Measurements from ENCODE around the gene TSEN34.

The TSEN34 gene

DNA sequence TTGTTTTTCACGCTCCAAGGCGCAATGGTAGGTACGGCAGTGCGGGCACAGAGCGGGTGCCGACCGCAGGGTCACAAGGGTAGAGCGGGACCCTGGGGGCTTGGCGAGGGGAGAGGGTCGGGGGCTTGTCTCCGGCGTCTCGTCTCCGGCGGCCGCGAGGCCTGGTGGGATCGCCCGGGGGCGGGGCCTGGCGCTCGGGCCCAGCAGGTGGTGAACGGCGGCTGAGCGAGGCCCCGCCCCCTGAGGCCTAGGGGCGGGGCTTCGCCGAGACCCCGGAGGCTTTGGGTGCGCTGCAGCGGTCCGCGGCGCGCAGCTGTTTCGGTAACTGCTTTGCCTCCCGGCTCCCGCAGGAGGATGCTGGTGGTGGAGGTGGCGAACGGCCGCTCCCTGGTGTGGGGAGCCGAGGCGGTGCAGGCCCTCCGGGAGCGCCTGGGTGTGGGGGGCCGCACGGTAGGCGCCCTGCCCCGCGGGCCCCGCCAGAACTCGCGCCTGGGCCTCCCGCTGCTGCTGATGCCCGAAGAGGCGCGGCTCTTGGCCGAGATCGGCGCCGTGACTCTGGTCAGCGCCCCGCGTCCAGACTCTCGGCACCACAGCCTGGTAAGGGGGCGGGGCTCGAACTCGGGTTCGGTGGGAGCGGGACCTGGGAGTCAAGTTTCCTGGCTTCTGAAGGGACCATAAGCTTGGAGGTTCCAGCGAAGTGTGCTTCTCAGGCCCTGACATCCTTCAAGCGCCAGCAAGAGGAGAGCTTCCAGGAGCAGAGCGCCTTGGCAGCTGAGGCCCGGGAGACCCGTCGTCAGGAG, at the start of gene TSEN34:
TSS of gene TSEN34 (plus strand) at position 298 of the 800 bp plus-strand sequence. CDS start at position 355, 57 bp downstream.
- DNase-seq (ENCODE audit: extremely low read depth, low read depth): no peak

GRCh38 chr19:54141356-54141755, 49.8 kb upstream of the TSEN34 start:
- peak overlapping the region; percentile 14; the same call in 1 of the 2 replicates for H3K4me3 ChIP-seq (replicated peaks; ENCODE audit: low read depth, low read length)
- no peak for TF ChIP-seq CTCF (IDR thresholded peaks at IDR 0.05; ENCODE audit: low read depth, low read length, missing control alignments)
- peak; percentile 56 for DNase-seq (ENCODE audit: extremely low read depth, low read depth)

More for the DNA sequence above, at the start of gene TSEN34:
- no peak for TF ChIP-seq CTCF (IDR thresholded peaks at IDR 0.05; ENCODE audit: low read depth, low read length, missing control alignments)
- H3K4me3 ChIP-seq (replicated peaks; ENCODE audit: low read depth, low read length): peak within 1 kb of the TSS; percentile 76

- no peak overlapping the region for H3K4me3 ChIP-seq (replicated peaks; ENCODE audit: low read depth, low read length)
- no peak for TF ChIP-seq CTCF (IDR thresholded peaks at IDR 0.05; ENCODE audit: low read depth, low read length, missing control alignments)
- no peak for DNase-seq (ENCODE audit: extremely low read depth, low read depth)
These were observed 48.8 kb upstream of the TSEN34 start for GRCh38 chr19:54142166-54142780.

DNA sequence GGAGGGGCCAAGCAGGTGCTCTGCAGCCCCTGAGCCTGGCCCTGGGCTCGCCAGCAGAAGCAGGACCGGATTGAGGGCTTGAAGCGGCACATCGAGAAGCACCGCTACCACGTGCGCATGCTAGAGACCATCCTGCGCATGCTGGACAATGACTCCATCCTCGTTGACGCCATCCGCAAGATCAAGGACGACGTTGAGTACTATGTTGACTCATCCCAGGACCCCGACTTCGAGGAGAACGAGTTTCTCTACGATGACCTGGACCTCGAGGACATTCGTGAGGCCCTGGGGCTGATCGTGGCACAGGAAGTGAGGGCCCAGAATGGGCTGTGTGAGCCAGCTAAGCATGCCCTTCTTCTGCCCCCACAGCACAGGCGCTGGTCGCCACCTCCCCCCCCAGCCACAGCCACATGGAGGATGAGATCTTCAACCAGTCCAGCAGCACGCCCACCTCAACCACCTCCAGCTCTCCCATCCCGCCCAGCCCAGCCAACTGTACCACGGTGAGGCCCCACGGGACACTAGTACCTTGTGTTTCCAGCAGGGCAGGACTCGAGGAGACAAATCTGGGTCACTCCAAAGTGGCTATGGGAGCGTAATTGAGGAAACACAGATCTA, 45.5 kb upstream of the TSEN34 start:
- no peak for DNase-seq (ENCODE audit: extremely low read depth, low read depth)
- TF ChIP-seq CTCF (IDR thresholded peaks at IDR 0.05; ENCODE audit: low read depth, low read length, missing control alignments): no peak

DNA sequence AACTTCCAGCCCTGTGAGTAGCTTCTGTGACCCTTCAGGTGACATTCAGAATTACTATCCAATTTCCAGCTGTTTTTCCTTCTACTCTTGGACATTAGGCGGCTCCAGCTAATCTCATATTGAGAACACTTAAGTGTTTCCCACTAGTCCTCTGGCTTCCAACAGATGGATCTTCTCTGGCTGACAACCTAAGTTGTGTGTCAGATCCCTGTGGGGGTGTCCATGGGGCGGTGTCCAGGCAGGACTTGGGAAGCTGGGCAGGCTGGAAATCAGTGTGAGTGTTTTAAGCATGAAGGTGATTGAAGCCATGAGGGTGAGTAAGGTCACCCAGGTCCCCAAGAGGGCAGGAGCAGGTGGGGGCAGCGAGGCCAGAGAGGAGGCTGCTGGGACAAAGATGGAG, 43.4 kb upstream of the TSEN34 start:
- H3K4me3 ChIP-seq (replicated peaks; ENCODE audit: low read depth, low read length): no peak overlapping the region
- DNase-seq (ENCODE audit: extremely low read depth, low read depth): no peak
- no peak for TF ChIP-seq CTCF (IDR thresholded peaks at IDR 0.05; ENCODE audit: low read depth, low read length, missing control alignments)

More for the DNA sequence above, 45.5 kb upstream of the TSEN34 start:
- H3K4me3 ChIP-seq (replicated peaks; ENCODE audit: low read depth, low read length): no peak overlapping the region

DNA sequence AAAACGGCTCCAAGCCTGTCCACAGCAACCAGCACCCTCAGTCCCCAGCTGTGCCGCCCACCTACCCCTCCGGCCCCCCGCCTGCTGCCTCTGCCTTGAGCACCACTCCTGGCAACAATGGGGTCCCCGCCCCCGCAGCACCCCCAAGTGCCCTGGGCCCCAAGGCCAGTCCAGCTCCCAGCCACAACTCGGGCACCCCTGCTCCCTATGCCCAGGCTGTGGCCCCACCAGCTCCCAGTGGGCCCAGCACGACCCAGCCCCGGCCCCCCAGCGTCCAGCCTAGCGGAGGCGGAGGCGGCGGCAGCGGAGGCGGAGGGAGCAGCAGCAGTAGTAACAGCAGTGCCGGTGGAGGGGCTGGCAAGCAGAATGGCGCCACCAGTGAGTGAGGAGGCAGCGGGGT, 43.0 kb upstream of the TSEN34 start:
- H3K4me3 ChIP-seq (replicated peaks; ENCODE audit: low read depth, low read length): no peak overlapping the region
- DNase-seq (ENCODE audit: extremely low read depth, low read depth): no peak
- no peak for TF ChIP-seq CTCF (IDR thresholded peaks at IDR 0.05; ENCODE audit: low read depth, low read length, missing control alignments)
